Endodermal cell (in vitro differentiated cells): ENCODE measurements around the gene BICD1. TPM values are rescaled to one million over a fixed set of nuclear protein-coding genes. Genes with fewer than 3 reads are reported as not detected.

ENCODE experiments used
- DNase-seq: peaks from one replicate; pipeline ENCODE4 v3.0.0-alpha.2; 2017
- H3K27ac ChIP-seq: 2 replicates; pipeline ENCODE4 v1.5.1; 2013; ENCODE audit warnings: mild to moderate bottlenecking, low read depth, low read length, moderate library complexity
- H3K27me3 ChIP-seq: 2 replicates; pipeline ENCODE4 v1.6.1; 2013; ENCODE audit warnings: mild to moderate bottlenecking, low read length, moderate library complexity; ENCODE audit not compliant: insufficient read depth, control insufficient read depth, poor library complexity, severe bottlenecking
- H3K36me3 ChIP-seq: 2 replicates; pipeline ENCODE4 v1.7.0; 2013; ENCODE audit warnings: mild to moderate bottlenecking, low read length, moderate library complexity; ENCODE audit not compliant: control insufficient read depth, insufficient read depth
- H3K4me1 ChIP-seq: one replicate; pipeline ENCODE4 v1.7.0; 2013; ENCODE audit warnings: low read length; ENCODE audit not compliant: control insufficient read depth, insufficient read depth
- H3K4me3 ChIP-seq: 2 replicates; pipeline ENCODE4 v1.5.1; 2013; ENCODE audit warnings: mild to moderate bottlenecking, low read length, moderate library complexity
- H3K9ac ChIP-seq: 2 replicates; pipeline ENCODE4 v1.6.1; 2013; ENCODE audit warnings: mild to moderate bottlenecking, low read length, moderate library complexity; ENCODE audit not compliant: poor library complexity, severe bottlenecking; ENCODE audit errors: extremely low read depth
- H3K9me3 ChIP-seq: 2 replicates; pipeline ENCODE4 v1.6.1; 2013; ENCODE audit warnings: mild to moderate bottlenecking, low read length, moderate library complexity; ENCODE audit not compliant: control insufficient read depth
- H3K27ac Mint-ChIP-seq: 2 replicates; pipeline ENCODE4 v1.8.0; 2020; ENCODE audit warnings: mixed read lengths
- H3K27me3 Mint-ChIP-seq: 2 replicates; pipeline ENCODE4 v1.8.0; 2021; ENCODE audit warnings: mild to moderate bottlenecking, mixed read lengths; ENCODE audit not compliant: insufficient read depth
- H3K36me3 Mint-ChIP-seq: 2 replicates; pipeline ENCODE4 v1.8.0; 2020; ENCODE audit warnings: low read depth, mixed read lengths
- H3K4me1 Mint-ChIP-seq: 2 replicates; pipeline ENCODE4 v1.8.0; 2020; ENCODE audit warnings: mixed read lengths
- H3K4me3 Mint-ChIP-seq: 2 replicates; pipeline ENCODE4 v1.8.0; 2020; ENCODE audit warnings: mild to moderate bottlenecking, moderate library complexity, mixed read lengths
- H3K9me3 Mint-ChIP-seq: 2 replicates; pipeline ENCODE4 v1.8.0; 2020; ENCODE audit warnings: mild to moderate bottlenecking, mixed read lengths
- CTCF ChIP-seq: fragments of 200-600 bp; sonication (generic); conservative IDR thresholded peaks from 2 replicates; pipeline ENCODE4 v1.5.0; 2021; ENCODE audit warnings: antibody characterized with exemption, mild to moderate bottlenecking
- WGBS, 2 experiments: methylation state at CpG; one replicate each; pipeline versions ENCODE4 v1.1.5 to v1.1.7; 2013; ENCODE audit warnings: missing lambda C conversion rate in 2 of 2, mixed read lengths in 1 of 2; ENCODE audit not compliant: insufficient coverage in 1 of 2, insufficient read length in 1 of 2; 5-methylcytosine and 5-hydroxymethylcytosine counted together
- total RNA-seq, 2 donors: library from RNA; stranded (reverse); fragmentation: NEBNext Ultra II Directional in 1 of 2; extraction: Animal tissue kit (Norgen Biotek cat#: 25700) in 1 of 2; gene quantifications; 2 replicates in 1 of 2; 3 replicates in 1 of 2; pipeline ENCODE4 v1.2.1, GENCODE V29; 2021

Gene BICD1
- total RNA-seq, 2 donors from 2014 or later = 56.0 to 101 TPM

GRCh38 chr12:32400866-32401265 is 294.2 kb downstream of the BICD1 start:
- H3K4me3 ChIP-seq = peak overlapping the region; percentile 94
- no peak for TF ChIP-seq CTCF
- Mint-ChIP-seq H3K27ac (peak overlapping the region; percentile 91), H3K4me3 (peak overlapping the region; percentile 89), H3K4me1 (peaks cover 47% of the 10 kb centered on the region), H3K9me3 (no peaks in the 10 kb centered on the region), H3K27me3 (no peaks in the 10 kb centered on the region), H3K36me3 (peaks cover 33% of the 10 kb centered on the region)
- DNase-seq = no peak
- H3K9me3 ChIP-seq = no peaks in the 10 kb centered on the region
- peaks cover 8% of the 10 kb centered on the region for H3K4me1 ChIP-seq
- peaks cover 26% of the 10 kb centered on the region for H3K36me3 ChIP-seq
- peak overlapping the region; percentile 70 for H3K9ac ChIP-seq
- H3K27ac ChIP-seq = no peak overlapping the region
- H3K27me3 ChIP-seq = no peaks in the 10 kb centered on the region
- WGBS, 2 experiments = 17 to 29% methylated on average over 1 to 2 of the region's 2 CpGs

- H3K9ac ChIP-seq = no peak overlapping the region
- H3K9me3 Mint-ChIP-seq = no peaks in the 10 kb centered on the region
- no peaks in the 10 kb centered on the region for H3K27me3 Mint-ChIP-seq
- peaks cover 46% of the 10 kb centered on the region for H3K4me1 Mint-ChIP-seq
- H3K36me3 Mint-ChIP-seq = peaks cover 33% of the 10 kb centered on the region
- H3K36me3 ChIP-seq = peaks cover 27% of the 10 kb centered on the region
- peak overlapping the region; percentile 89 for H3K4me3 Mint-ChIP-seq
- peak; percentile 62 for TF ChIP-seq CTCF
- peak overlapping the region; percentile 52 for H3K4me3 ChIP-seq
- no peaks in the 10 kb centered on the region for H3K9me3 ChIP-seq
- no peak overlapping the region for H3K27ac Mint-ChIP-seq
- 96% methylated on average over 7 to 10 of the region's 10 CpGs for WGBS, 2 experiments
- H3K27me3 ChIP-seq = no peaks in the 10 kb centered on the region
- no peak for DNase-seq
- no peak overlapping the region for H3K27ac ChIP-seq
- H3K4me1 ChIP-seq = peaks cover 8% of the 10 kb centered on the region
These were observed 295.5 kb downstream of the BICD1 start for GRCh38 chr12:32402170-32402569.

DNA sequence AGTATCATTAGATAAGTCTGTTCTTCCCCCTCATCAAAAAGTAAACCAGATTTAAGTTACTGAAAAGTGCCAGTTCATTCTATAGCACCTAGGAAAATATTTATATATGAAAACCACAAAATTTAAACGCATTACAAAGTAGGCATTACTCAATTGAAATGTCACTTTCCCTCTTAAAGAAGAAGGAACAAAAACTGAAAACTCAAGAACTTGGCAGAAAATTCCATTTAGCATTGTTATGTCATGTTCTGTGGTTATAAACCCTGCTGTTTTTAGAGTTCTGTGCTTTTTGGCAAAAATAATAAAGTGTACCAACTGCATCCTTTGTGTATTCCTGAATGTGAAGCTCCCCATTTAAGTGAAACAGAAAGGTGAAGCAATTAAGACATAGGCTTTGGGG is 296.3 kb downstream of the BICD1 start:
- Mint-ChIP-seq H3K36me3 (peaks cover 37% of the 10 kb centered on the region), H3K9me3 (no peaks in the 10 kb centered on the region), H3K4me1 (peaks cover 44% of the 10 kb centered on the region), H3K4me3 (peak overlapping the region; percentile 89), H3K27me3 (no peaks in the 10 kb centered on the region), H3K27ac (no peak overlapping the region)
- Histone ChIP-seq H3K9me3 (no peaks in the 10 kb centered on the region), H3K4me3 (peak overlapping the region; percentile 52), H3K9ac (no peak overlapping the region), H3K36me3 (peaks cover 33% of the 10 kb centered on the region), H3K4me1 (peaks cover 3% of the 10 kb centered on the region), H3K27ac (no peak overlapping the region), H3K27me3 (no peaks in the 10 kb centered on the region)
- WGBS, 2 experiments = 88% methylated on average over 1 of the region's 1 CpG; no CpG with 5 or more reads in 1 of the 2 experiments
- DNase-seq = no peak
- no peak for TF ChIP-seq CTCF
